Activated CD4-positive, CD25-positive, alpha-beta regulatory T cell treated with anti-CD3 and anti-CD28 coated beads, Interleukin-2, amount 50 U/mL, for 72 hours (primary cell): ENCODE measurements around the gene PSD2.
A peak's percentile ranks its signal among the peaks of the same experiment; 100 is the strongest.

Source experiments
- DNase-seq: peaks from one replicate; pipeline ENCODE4 v3.0.0; 2021

PSD2 gene

GRCh38 chr5:139763930-139764791, 31.4 kb upstream of the PSD2 start:
- no peak for DNase-seq

- no peak for DNase-seq
Measured at GRCh38 chr5:139764886-139765408, 30.7 kb upstream of the PSD2 start.

DNA sequence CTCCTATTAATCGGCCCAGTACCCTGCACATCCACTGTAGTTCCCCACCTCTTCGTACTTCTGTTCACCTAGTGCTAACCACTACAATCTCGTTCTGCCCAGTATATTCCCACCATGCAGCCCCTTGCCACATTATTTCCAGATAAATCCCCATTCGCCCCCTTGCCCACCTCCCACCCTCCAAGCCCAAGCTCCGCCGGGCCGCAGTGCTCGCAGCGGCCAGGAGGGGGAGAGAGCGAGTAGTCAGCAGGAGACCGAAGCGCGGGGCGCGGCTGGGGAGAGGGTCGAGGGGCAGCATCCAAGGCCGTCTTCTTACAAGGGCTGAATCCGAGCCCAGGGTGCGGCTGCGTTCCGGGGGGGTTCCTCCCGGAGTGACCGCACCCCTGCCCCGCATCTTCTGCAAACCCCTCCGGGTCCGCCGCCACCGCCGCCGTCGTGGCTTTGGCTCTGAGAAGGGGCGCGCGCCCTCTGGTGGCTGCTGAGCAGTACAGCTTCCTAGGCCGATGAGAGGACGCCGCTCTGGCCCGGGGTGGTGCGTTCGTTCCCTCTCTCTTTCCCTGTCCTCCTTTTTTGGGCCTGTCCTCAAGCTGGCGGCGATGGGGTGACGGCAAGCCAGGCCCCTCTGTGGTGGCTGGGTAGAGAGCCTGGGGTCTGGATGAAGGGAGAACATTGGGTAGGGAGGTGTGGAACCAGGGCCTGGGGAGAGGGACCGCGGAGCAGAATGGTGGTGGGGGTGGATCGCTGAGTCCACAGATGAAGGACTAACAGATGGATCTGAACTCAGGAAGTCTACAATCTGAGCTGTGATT, 30.0 kb upstream of the PSD2 start:
- peak; percentile 92 for DNase-seq

DNA sequence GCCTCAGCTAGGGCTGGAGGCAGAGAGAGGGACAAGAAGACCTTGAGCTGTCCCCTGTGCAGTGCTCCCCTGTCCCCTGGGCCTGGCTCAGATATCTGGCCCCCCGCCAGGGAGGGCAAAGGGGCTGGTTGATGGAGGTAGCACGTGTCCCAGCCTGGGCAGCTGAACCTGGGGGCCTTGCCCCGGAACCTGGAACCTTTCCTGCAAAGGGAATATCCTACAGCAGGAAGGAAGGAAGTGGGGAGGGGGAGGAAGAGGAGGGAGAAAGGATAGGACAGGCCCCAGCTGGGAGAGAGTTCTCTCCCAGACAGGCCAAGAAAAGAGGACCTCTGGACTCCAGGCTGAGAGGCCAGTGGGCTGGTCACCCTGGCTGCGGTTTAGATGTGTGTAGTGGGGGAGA, 27.6 kb upstream of the PSD2 start:
- no peak for DNase-seq

DNA sequence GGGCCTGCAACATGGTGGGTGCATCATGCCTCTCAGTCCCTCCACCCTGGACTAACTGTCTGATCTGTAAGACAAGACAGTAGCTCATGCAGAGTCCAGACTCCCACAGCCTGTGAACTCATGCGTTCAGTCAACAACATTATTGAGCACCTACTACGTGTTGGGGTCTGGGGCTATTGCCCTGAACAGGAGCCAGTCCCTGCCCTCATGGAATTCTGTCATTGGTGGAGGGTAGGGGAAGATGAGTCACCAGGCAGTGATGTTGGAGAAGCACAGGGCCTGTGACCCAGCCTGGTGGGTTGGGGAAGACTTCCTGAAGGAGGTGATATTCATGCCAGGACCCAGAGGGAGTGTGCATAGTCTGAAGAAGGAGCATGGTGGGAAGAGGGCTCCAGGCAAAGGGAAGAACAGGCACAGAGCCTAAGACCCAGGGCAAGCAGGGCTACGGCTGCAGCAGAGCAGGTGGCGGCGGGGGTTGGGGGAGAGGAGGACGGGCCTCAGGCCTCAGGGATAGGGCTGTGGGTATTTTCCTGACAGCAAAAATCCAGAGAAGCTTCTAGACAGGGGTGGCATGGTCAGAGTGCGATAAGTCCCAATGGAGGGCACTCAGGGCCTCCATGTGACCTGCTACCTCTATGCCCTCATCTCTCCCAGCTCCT, 26.7 kb upstream of the PSD2 start:
- DNase-seq = no peak

GRCh38 chr5:139769477-139769876, 26.1 kb upstream of the PSD2 start:
- no peak for DNase-seq

- no peak for DNase-seq
Measured at GRCh38 chr5:139770722-139771121, 24.9 kb upstream of the PSD2 start.

GRCh38 chr5:139772089-139772791, 23.4 kb upstream of the PSD2 start:
- DNase-seq = no peak

GRCh38 chr5:139772927-139773690, 22.5 kb upstream of the PSD2 start:
- no peak for DNase-seq

GRCh38 chr5:139774980-139775661, 20.5 kb upstream of the PSD2 start:
- DNase-seq = peak; percentile 88

- DNase-seq = no peak
Measured at GRCh38 chr5:139775872-139776271, 19.7 kb upstream of the PSD2 start.

DNA sequence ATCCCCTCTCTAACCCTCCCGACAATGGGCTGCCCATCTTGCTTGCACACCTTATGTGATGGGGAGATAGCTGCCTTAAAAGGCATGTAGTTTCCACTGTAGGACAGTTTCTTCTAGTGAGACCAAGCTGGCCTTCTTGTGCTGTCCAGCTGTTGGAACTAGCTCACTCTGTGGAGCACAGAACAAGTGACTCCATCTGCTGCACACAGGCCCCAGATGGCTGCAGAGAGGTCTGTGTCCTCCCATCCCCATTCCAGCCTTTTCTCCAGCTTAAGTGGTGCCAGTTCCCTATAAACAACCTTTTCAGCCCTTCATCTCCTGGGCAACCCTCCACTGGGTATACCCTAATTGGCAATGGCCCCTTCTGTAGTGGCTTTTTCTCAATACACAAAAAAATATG, 18.7 kb upstream of the PSD2 start:
- no peak for DNase-seq

GRCh38 chr5:139783436-139783965, 12.1 kb upstream of the PSD2 start:
- no peak for DNase-seq

DNA sequence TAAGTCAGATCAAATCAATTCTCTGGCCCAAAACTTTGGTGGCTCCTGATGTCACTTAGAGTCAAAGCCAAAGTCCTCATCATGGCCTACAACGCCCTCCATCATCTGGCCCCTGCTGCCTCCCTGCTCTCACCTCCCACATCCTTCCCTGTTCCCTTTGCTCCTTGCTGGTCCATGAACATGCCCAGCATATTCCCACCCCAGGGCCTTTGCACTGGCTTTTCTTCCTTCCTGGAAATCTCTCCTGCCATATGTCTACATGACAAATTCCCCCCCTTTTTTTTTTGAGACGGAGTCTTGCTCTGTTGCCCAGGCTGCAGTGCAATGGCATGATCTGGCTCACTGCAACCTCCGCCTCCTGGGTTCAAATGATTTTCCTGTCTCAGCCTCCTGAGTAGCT, 11.1 kb upstream of the PSD2 start:
- no peak for DNase-seq

DNA sequence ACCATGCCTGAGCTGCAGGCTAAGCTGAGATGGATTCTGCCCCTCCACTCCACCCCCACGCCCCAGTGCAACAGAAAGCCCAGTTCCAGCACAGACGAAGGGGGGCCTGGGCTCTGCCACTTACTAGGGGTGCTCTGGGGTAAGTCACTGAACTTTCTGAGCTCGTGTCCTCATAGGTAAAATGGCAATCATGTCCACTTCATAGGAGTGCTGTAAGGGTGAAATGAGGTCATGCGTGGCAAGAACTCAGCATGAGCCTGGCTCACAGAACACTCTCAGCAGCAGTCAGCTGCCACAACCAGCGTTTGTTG, 8.4 kb upstream of the PSD2 start:
- DNase-seq = no peak

GRCh38 chr5:139787568-139788293, 7.9 kb upstream of the PSD2 start:
- DNase-seq = peak; percentile 89

- DNase-seq = no peak
Measured at GRCh38 chr5:139788294-139788910, 7.2 kb upstream of the PSD2 start.

DNA sequence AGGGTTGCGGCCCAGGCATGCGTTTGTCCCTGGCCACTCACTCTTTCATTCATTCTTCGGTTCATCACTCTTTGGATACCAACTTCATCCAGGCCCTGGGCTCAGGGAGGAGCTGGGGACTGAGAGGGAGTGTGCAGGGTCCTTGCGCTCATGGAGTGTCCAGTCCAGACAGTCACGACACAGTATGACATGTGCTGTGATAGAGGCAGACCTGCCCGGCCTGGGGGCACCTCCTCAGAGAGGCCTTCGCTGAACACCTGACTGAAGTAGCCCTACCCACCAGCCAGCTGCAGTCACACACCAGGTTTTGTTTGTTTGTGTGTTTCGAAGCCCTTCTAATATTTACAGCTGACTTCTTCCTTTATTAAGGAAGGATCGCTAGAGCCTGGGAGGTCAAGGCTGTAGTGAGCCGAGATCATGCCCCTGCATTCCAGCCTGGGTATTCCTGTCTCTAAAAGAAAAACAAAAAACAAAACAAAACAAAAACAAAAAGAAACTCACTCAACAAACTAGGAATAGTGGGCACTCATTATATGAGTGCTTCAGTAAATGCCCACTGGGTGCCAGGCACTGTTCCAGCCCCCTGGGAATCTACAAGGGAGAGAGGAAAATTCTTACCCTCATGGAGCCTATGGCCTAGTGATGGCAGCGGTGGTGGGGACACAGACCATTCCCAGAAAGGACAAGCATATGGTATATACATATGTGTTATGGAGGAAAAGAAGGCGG, 6.3 kb upstream of the PSD2 start:
- no peak for DNase-seq

DNA sequence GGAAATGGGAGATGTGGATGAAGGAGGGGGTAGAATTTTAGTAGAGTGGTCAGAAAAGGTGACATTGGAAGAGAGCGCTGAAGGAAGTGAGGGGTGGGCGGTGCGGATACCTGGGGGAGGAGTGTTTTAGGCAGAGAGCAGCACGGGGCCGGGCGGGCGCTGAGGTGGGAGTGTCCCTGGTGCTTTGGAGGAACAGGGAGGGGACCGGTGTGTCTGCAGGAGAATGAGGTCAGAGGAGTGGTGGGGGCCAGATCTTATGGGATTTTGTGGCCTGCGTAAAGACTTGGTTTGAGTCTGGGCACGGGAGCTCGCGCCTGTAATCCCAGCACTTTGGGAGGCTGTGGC, 5.8 kb upstream of the PSD2 start:
- no peak for DNase-seq
